WTC11 (cell line): ENCODE results near the gene INSC. TPM values are rescaled to one million over a fixed set of nuclear protein-coding genes. Genes with fewer than 3 reads are reported as not detected.

Experiments
- ATAC-seq: fragments of 200-7000 bp; cut with Tn5 transposase; 2 replicates; pipeline ENCODE4 v1.10.0; 2021; ENCODE audit warnings: mild to moderate bottlenecking, moderate library complexity
- CTCF ChIA-PET: fragments of 300-600 bp; sonication (Branson Sonifier 250); formaldehyde crosslinking; loops from one replicate; lab custom pipeline; 2021; ENCODE audit warnings: antibody characterized with exemption; lab: Charles Lee
- POLR2A ChIA-PET: fragments of 350-600 bp; sonication (Branson Sonifier 250); formaldehyde crosslinking; loops from one replicate; lab custom pipeline; 2021; ENCODE audit warnings: antibody characterized with exemption; lab: Charles Lee
- DNase-seq: peaks from one replicate; pipeline ENCODE4 v3.0.0; 2021; ENCODE audit warnings: low spot score
- H3K27ac Mint-ChIP-seq: 2 replicates; pipeline ENCODE4 v1.8.0; 2021; ENCODE audit warnings: mixed read lengths
- H3K27me3 Mint-ChIP-seq: 2 replicates; pipeline ENCODE4 v1.8.0; 2021; ENCODE audit warnings: low read depth, mild to moderate bottlenecking, moderate library complexity, mixed read lengths
- H3K36me3 Mint-ChIP-seq: 2 replicates; pipeline ENCODE4 v1.8.0; 2021; ENCODE audit warnings: mixed read lengths
- H3K4me1 Mint-ChIP-seq: 2 replicates; pipeline ENCODE4 v1.8.0; 2022; ENCODE audit warnings: mixed read lengths
- H3K4me3 Mint-ChIP-seq: 2 replicates; pipeline ENCODE4 v1.8.0; 2021; ENCODE audit warnings: mild to moderate bottlenecking, moderate library complexity, mixed read lengths
- H3K9me3 Mint-ChIP-seq: 2 replicates; pipeline ENCODE4 v1.8.0; 2021; ENCODE audit warnings: mixed read lengths
- ATF1 ChIP-seq: sonication (generic); formaldehyde crosslinking; IDR thresholded peaks from 2 replicates; pipeline ENCODE4 v1.8.1; 2023; ENCODE audit warnings: mild to moderate bottlenecking, moderate library complexity, missing genetic modification reagents
- CDX4 ChIP-seq: fragments of 250-450 bp; sonication (Bioruptor Pico); IDR thresholded peaks from 2 replicates; pipeline ENCODE4 v1.9.0; 2021; ENCODE audit warnings: moderate library complexity, mild to moderate bottlenecking, inconsistent platforms, borderline replicate concordance
- E2F4 ChIP-seq: sonication (generic); formaldehyde crosslinking; IDR thresholded peaks from 2 replicates; pipeline ENCODE4 v1.8.1; 2022; ENCODE audit warnings: low read depth, mild to moderate bottlenecking, moderate library complexity, missing genetic modification reagents, borderline replicate concordance
- EMX1 ChIP-seq: fragments of 250-450 bp; sonication (Bioruptor Pico); IDR thresholded peaks from 2 replicates; pipeline ENCODE4 v1.8.0; 2021; ENCODE audit warnings: mild to moderate bottlenecking
- HMGA2 ChIP-seq: fragments of 250-450 bp; sonication (Bioruptor Pico); IDR thresholded peaks from 2 replicates; pipeline ENCODE4 v1.4.0; 2021; ENCODE audit warnings: mild to moderate bottlenecking, moderate library complexity
- JUN ChIP-seq: sonication (generic); formaldehyde crosslinking; IDR thresholded peaks from 2 replicates; pipeline ENCODE4 v1.8.0; 2023; ENCODE audit warnings: mild to moderate bottlenecking, missing genetic modification reagents
- NFATC4 ChIP-seq: fragments of 250-450 bp; sonication (Bioruptor Pico); IDR thresholded peaks from 2 replicates; pipeline ENCODE4 v1.9.0; 2021; ENCODE audit warnings: mild to moderate bottlenecking
- PRRX2 ChIP-seq: fragments of 250-450 bp; sonication (Bioruptor Pico); IDR thresholded peaks from 2 replicates; pipeline ENCODE4 v1.8.0; 2021; ENCODE audit warnings: mild to moderate bottlenecking
- RELA ChIP-seq: sonication (generic); formaldehyde crosslinking; IDR thresholded peaks from 2 replicates; pipeline ENCODE4 v1.8.1; 2022; ENCODE audit warnings: missing genetic modification reagents, mild to moderate bottlenecking, borderline replicate concordance
- RORB ChIP-seq: fragments of 250-450 bp; sonication (Bioruptor Pico); IDR thresholded peaks from 2 replicates; pipeline ENCODE4 v1.9.0; 2021; ENCODE audit warnings: mild to moderate bottlenecking
- TEAD4 ChIP-seq: sonication (generic); formaldehyde crosslinking; IDR thresholded peaks from 2 replicates; pipeline ENCODE4 v1.8.0; 2022; ENCODE audit warnings: mild to moderate bottlenecking, missing genetic modification reagents
- ZNF138 ChIP-seq: sonication (generic); formaldehyde crosslinking; conservative IDR thresholded peaks from 2 replicates; pipeline ENCODE4 v1.8.1; 2022; ENCODE audit warnings: mild to moderate bottlenecking, moderate library complexity, missing genetic modification reagents
- ZNF263 ChIP-seq: sonication (generic); formaldehyde crosslinking; IDR thresholded peaks from 2 replicates; pipeline ENCODE4 v1.8.1; 2022; ENCODE audit warnings: low read depth, mild to moderate bottlenecking, moderate library complexity, missing genetic modification reagents
- ZNF281 ChIP-seq: sonication (generic); formaldehyde crosslinking; IDR thresholded peaks from 2 replicates; pipeline ENCODE4 v1.8.0; 2023; ENCODE audit warnings: mild to moderate bottlenecking, missing genetic modification reagents
- ZNF416 ChIP-seq: fragments of 250-450 bp; sonication (Bioruptor Pico); IDR thresholded peaks from 2 replicates; pipeline ENCODE4 v1.9.0; 2021; ENCODE audit warnings: mild to moderate bottlenecking, inconsistent platforms
- ZNF423 ChIP-seq: fragments of 250-450 bp; sonication (Bioruptor Pico); IDR thresholded peaks from 2 replicates; pipeline ENCODE4 v2.1.2; 2022; ENCODE audit warnings: mild to moderate bottlenecking, moderate library complexity
- ZNF671 ChIP-seq: fragments of 250-450 bp; sonication (Bioruptor Pico); IDR thresholded peaks from 2 replicates; pipeline ENCODE4 v1.8.0; 2021; ENCODE audit warnings: mild to moderate bottlenecking
- total RNA-seq: library from RNA; stranded (reverse); gene quantifications from 3 replicates; pipeline ENCODE4 v1.2.3, GENCODE V29; 2021
- TF ChIP-seq, protein P1 (sequence below): sonication (generic); formaldehyde crosslinking; IDR thresholded peaks from 2 replicates; pipeline ENCODE4 v1.8.0; 2022; ENCODE audit warnings: mild to moderate bottlenecking, missing genetic modification reagents
- TF ChIP-seq, protein P2 (sequence below): sonication (generic); formaldehyde crosslinking; IDR thresholded peaks from 2 replicates; pipeline ENCODE4 v1.8.0; 2022; ENCODE audit warnings: mild to moderate bottlenecking, missing genetic modification reagents
- TF ChIP-seq, protein P3 (sequence below): sonication (generic); formaldehyde crosslinking; IDR thresholded peaks from 2 replicates; pipeline ENCODE4 v1.8.0; 2022; ENCODE audit warnings: missing genetic modification reagents
- TF ChIP-seq, protein P4 (sequence below): sonication (generic); formaldehyde crosslinking; IDR thresholded peaks from 2 replicates; pipeline ENCODE4 v1.8.1; 2023; ENCODE audit warnings: mild to moderate bottlenecking, missing genetic modification reagents
- TF ChIP-seq, protein P5 (sequence below): sonication (generic); formaldehyde crosslinking; IDR thresholded peaks from 2 replicates; pipeline ENCODE4 v1.8.1; 2023; ENCODE audit warnings: mild to moderate bottlenecking, missing genetic modification reagents, moderate library complexity

Gene INSC
- total RNA-seq, 1 experiment from 2014 or later, result 0.44 TPM

- H3K4me3 Mint-ChIP-seq, result peak overlapping the region; percentile 78
- no peak overlapping the region for H3K27ac Mint-ChIP-seq
- peaks cover 8% of the 10 kb centered on the region for H3K36me3 Mint-ChIP-seq
- peak; percentile 91 for ATAC-seq
- peaks cover 51% of the 10 kb centered on the region for H3K27me3 Mint-ChIP-seq
- peaks cover 17% of the 10 kb centered on the region for H3K4me1 Mint-ChIP-seq
- CTCF ChIA-PET, result interaction anchor here (0.5 to 6.0 kb wide), 60 partner anchors 16 to 1987 kb away, joined by 3 to 157 read pairs (median 4); partner anchors contain the start of genes CYP2R1 and INSC
- H3K9me3 Mint-ChIP-seq, result peaks cover 8% of the 10 kb centered on the region
- DNase-seq, result peak; percentile 97
- POLR2A ChIA-PET, result no interaction called here
- TF ChIP-seq NFATC4 (no peak), ZNF138 (CRISPR knock-in tag) (no peak), ZNF263 (CRISPR knock-in tag) (no peak), EMX1 (CRISPR knock-in tag) (no peak), RELA (no peak), TEAD4 (CRISPR knock-in tag) (0 out of 2 replicates have a peak, but pooled peaks have one; percentile 53), ZNF671 (no peak), ATF1 (CRISPR knock-in tag) (no peak), ZNF423 (CRISPR knock-in tag) (no peak), HMGA2 (CRISPR knock-in tag) (no peak), ZNF281 (CRISPR knock-in tag) (no peak), RORB (CRISPR knock-in tag) (no peak), E2F4 (CRISPR knock-in tag) (no peak), ZNF416 (no peak), PRRX2 (no peak), CDX4 (CRISPR knock-in tag) (no peak), JUN (CRISPR knock-in tag) (no peak; the same call in 1 of the 2 replicates)
- TF ChIP-seq, protein P1, sequence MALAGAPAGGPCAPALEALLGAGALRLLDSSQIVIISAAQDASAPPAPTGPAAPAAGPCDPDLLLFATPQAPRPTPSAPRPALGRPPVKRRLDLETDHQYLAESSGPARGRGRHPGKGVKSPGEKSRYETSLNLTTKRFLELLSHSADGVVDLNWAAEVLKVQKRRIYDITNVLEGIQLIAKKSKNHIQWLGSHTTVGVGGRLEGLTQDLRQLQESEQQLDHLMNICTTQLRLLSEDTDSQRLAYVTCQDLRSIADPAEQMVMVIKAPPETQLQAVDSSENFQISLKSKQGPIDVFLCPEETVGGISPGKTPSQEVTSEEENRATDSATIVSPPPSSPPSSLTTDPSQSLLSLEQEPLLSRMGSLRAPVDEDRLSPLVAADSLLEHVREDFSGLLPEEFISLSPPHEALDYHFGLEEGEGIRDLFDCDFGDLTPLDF (CRISPR knock-in tag), result no peak
- TF ChIP-seq, protein P2, sequence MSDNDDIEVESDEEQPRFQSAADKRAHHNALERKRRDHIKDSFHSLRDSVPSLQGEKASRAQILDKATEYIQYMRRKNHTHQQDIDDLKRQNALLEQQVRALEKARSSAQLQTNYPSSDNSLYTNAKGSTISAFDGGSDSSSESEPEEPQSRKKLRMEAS, result peak; percentile 86
- TF ChIP-seq, protein P3, sequence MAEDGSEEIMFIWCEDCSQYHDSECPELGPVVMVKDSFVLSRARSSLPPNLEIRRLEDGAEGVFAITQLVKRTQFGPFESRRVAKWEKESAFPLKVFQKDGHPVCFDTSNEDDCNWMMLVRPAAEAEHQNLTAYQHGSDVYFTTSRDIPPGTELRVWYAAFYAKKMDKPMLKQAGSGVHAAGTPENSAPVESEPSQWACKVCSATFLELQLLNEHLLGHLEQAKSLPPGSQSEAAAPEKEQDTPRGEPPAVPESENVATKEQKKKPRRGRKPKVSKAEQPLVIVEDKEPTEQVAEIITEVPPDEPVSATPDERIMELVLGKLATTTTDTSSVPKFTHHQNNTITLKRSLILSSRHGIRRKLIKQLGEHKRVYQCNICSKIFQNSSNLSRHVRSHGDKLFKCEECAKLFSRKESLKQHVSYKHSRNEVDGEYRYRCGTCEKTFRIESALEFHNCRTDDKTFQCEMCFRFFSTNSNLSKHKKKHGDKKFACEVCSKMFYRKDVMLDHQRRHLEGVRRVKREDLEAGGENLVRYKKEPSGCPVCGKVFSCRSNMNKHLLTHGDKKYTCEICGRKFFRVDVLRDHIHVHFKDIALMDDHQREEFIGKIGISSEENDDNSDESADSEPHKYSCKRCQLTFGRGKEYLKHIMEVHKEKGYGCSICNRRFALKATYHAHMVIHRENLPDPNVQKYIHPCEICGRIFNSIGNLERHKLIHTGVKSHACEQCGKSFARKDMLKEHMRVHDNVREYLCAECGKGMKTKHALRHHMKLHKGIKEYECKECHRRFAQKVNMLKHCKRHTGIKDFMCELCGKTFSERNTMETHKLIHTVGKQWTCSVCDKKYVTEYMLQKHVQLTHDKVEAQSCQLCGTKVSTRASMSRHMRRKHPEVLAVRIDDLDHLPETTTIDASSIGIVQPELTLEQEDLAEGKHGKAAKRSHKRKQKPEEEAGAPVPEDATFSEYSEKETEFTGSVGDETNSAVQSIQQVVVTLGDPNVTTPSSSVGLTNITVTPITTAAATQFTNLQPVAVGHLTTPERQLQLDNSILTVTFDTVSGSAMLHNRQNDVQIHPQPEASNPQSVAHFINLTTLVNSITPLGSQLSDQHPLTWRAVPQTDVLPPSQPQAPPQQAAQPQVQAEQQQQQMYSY (CRISPR knock-in tag), result no peak
- TF ChIP-seq, protein P4, sequence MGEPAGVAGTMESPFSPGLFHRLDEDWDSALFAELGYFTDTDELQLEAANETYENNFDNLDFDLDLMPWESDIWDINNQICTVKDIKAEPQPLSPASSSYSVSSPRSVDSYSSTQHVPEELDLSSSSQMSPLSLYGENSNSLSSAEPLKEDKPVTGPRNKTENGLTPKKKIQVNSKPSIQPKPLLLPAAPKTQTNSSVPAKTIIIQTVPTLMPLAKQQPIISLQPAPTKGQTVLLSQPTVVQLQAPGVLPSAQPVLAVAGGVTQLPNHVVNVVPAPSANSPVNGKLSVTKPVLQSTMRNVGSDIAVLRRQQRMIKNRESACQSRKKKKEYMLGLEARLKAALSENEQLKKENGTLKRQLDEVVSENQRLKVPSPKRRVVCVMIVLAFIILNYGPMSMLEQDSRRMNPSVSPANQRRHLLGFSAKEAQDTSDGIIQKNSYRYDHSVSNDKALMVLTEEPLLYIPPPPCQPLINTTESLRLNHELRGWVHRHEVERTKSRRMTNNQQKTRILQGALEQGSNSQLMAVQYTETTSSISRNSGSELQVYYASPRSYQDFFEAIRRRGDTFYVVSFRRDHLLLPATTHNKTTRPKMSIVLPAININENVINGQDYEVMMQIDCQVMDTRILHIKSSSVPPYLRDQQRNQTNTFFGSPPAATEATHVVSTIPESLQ (CRISPR knock-in tag), result no peak
- TF ChIP-seq, protein P5, sequence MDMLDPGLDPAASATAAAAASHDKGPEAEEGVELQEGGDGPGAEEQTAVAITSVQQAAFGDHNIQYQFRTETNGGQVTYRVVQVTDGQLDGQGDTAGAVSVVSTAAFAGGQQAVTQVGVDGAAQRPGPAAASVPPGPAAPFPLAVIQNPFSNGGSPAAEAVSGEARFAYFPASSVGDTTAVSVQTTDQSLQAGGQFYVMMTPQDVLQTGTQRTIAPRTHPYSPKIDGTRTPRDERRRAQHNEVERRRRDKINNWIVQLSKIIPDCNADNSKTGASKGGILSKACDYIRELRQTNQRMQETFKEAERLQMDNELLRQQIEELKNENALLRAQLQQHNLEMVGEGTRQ (CRISPR knock-in tag), result peak; percentile 64
These were observed 40.2 kb upstream of the INSC start for GRCh38 chr11:15074206-15075161.
